ENCODE measurements around the gene SPTLC3. TPM values are rescaled to one million over a fixed set of nuclear protein-coding genes. Genes with fewer than 3 reads are reported as not detected.

Gene SPTLC3
- total and polyA plus RNA-seq, 2 of the 13 experiments (the other 11 are each of a cell fraction or from before 2014, with no cell fraction given) = 20.5 to 95.6 TPM

DNA sequence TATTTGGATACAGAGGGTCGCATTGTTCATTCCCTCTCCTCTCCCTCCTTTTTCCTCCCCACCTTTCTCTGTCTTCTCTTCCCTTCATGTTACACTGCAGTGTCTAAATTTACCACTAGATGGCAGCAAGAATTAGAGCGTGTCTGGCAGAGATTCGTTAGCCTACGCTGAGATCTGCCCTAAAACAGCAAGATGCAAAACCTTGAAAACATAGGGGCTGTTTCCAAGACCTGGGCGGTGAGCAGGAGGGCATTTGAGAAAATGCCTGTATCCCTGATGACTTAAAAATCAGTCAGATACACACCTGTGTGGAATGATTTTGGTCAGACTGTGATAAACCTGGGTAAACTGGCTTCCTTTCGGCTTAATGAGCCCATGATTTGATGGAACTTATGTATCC, 110.8 kb downstream of the SPTLC3 start (continued):
- TF ChIP-seq, protein P1, sequence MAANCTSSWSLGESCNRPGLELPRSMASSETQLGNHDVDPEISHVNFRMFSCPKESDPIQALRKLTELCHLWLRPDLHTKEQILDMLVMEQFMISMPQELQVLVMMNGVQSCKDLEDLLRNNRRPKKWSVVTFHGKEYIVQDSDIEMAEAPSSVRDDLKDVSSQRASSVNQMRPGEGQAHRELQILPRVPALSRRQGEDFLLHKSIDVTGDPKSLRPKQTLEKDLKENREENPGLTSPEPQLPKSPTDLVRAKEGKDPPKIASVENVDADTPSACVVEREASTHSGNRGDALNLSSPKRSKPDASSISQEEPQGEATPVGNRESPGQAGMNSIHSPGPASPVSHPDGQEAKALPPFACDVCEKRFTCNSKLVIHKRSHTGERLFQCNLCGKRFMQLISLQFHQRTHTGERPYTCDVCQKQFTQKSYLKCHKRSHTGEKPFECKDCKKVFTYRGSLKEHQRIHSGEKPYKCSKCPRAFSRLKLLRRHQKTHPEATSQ (CRISPR knock-in tag; IDR thresholded peaks at IDR 0.05; ENCODE audit: borderline replicate concordance) = no peak
- peak; percentile 69; the same call in 1 of the 2 replicates for TF ChIP-seq MIER3 (CRISPR knock-in tag; IDR thresholded peaks at IDR 0.05; ENCODE audit: borderline replicate concordance)
- TF ChIP-seq ZNF644 (CRISPR knock-in tag; IDR thresholded peaks at IDR 0.05; ENCODE audit: low read depth) = 0 out of 2 replicates have a peak, but pooled peaks have one; percentile 37
- TF ChIP-seq NR3C1 (CRISPR knock-in tag; IDR thresholded peaks at IDR 0.05) = no peak
- TF ChIP-seq HNRNPLL (IDR thresholded peaks at IDR 0.05; ENCODE audit: low read depth, low read length, poor library complexity, severe bottlenecking) = no peak
- 0 out of 2 replicates have a peak, but pooled peaks have one; percentile 32 for TF ChIP-seq TBX2 (CRISPR knock-in tag; IDR thresholded peaks at IDR 0.05; ENCODE audit: borderline replicate concordance)
- TF ChIP-seq SALL2 (CRISPR knock-in tag; IDR thresholded peaks at IDR 0.05) = 0 out of 2 replicates have a peak, but pooled peaks have one; percentile 32
- TF ChIP-seq ZNF766 (CRISPR knock-in tag; IDR thresholded peaks at IDR 0.05; ENCODE audit: borderline replicate concordance) = no peak
- TF ChIP-seq REPIN1 (CRISPR knock-in tag; IDR thresholded peaks at IDR 0.05; ENCODE audit: borderline replicate concordance, low read depth) = peak; percentile 60; the same call in 1 of the 2 replicates
- no peak for TF ChIP-seq GZF1 (CRISPR knock-in tag; IDR thresholded peaks at IDR 0.05)
- TF ChIP-seq, protein P2, sequence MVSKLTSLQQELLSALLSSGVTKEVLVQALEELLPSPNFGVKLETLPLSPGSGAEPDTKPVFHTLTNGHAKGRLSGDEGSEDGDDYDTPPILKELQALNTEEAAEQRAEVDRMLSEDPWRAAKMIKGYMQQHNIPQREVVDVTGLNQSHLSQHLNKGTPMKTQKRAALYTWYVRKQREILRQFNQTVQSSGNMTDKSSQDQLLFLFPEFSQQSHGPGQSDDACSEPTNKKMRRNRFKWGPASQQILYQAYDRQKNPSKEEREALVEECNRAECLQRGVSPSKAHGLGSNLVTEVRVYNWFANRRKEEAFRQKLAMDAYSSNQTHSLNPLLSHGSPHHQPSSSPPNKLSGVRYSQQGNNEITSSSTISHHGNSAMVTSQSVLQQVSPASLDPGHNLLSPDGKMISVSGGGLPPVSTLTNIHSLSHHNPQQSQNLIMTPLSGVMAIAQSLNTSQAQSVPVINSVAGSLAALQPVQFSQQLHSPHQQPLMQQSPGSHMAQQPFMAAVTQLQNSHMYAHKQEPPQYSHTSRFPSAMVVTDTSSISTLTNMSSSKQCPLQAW (CRISPR knock-in tag; IDR thresholded peaks at IDR 0.05) = no peak
- no peak for TF ChIP-seq JUN (CRISPR knock-in tag; IDR thresholded peaks at IDR 0.05)
- TF ChIP-seq ZNF614 (CRISPR knock-in tag; IDR thresholded peaks at IDR 0.05; ENCODE audit: borderline replicate concordance) = peak; percentile 83
- peak; percentile 40; the same call in 1 of the 2 replicates for TF ChIP-seq ZNF772 (CRISPR knock-in tag; IDR thresholded peaks at IDR 0.05)
- TF ChIP-seq PCBP1 (IDR thresholded peaks at IDR 0.05; ENCODE audit: borderline replicate concordance, low read depth, low read length) = no peak
- TF ChIP-seq, protein P3, sequence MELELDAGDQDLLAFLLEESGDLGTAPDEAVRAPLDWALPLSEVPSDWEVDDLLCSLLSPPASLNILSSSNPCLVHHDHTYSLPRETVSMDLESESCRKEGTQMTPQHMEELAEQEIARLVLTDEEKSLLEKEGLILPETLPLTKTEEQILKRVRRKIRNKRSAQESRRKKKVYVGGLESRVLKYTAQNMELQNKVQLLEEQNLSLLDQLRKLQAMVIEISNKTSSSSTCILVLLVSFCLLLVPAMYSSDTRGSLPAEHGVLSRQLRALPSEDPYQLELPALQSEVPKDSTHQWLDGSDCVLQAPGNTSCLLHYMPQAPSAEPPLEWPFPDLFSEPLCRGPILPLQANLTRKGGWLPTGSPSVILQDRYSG (CRISPR knock-in tag; IDR thresholded peaks at IDR 0.05) = no peak
- TF ChIP-seq DMAP1 (CRISPR knock-in tag; IDR thresholded peaks at IDR 0.05) = no peak
- TF ChIP-seq MXI1 (IDR thresholded peaks at IDR 0.05; ENCODE audit: borderline replicate concordance, low read depth, low read length) = no peak
- TF ChIP-seq ZNF841 (CRISPR knock-in tag; IDR thresholded peaks at IDR 0.05; ENCODE audit: borderline replicate concordance) = no peak
- TF ChIP-seq ZNF616 (CRISPR knock-in tag; IDR thresholded peaks at IDR 0.05; ENCODE audit: low read depth) = no peak
- no peak for TF ChIP-seq ZMYM3 (CRISPR knock-in tag; IDR thresholded peaks at IDR 0.05)
- TF ChIP-seq ZBTB20 (CRISPR knock-in tag; IDR thresholded peaks at IDR 0.05; ENCODE audit: borderline replicate concordance, low read depth) = 0 out of 2 replicates have a peak, but pooled peaks have one; percentile 18
- TF ChIP-seq TRIM24 (CRISPR knock-in tag; IDR thresholded peaks at IDR 0.05) = no peak
- TF ChIP-seq FOXK1 (CRISPR knock-in tag; IDR thresholded peaks at IDR 0.05; ENCODE audit: borderline replicate concordance, low read depth) = no peak; the same call in 1 of the 2 replicates
- peak; percentile 90 for TF ChIP-seq ZNF331 (CRISPR knock-in tag; IDR thresholded peaks at IDR 0.05)
- no peak for TF ChIP-seq MZF1 (CRISPR knock-in tag; IDR thresholded peaks at IDR 0.05; ENCODE audit: borderline replicate concordance)
- TF ChIP-seq ZBTB42 (CRISPR knock-in tag; IDR thresholded peaks at IDR 0.05) = no peak
- TF ChIP-seq ZNF326 (CRISPR knock-in tag; IDR thresholded peaks at IDR 0.05; ENCODE audit: borderline replicate concordance) = no peak
- TF ChIP-seq, protein P4, sequence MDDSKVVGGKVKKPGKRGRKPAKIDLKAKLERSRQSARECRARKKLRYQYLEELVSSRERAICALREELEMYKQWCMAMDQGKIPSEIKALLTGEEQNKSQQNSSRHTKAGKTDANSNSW (CRISPR knock-in tag; IDR thresholded peaks at IDR 0.05; ENCODE audit: borderline replicate concordance) = no peak
